ENCODE measurements around the gene SOBP.

Gene SOBP

DNA sequence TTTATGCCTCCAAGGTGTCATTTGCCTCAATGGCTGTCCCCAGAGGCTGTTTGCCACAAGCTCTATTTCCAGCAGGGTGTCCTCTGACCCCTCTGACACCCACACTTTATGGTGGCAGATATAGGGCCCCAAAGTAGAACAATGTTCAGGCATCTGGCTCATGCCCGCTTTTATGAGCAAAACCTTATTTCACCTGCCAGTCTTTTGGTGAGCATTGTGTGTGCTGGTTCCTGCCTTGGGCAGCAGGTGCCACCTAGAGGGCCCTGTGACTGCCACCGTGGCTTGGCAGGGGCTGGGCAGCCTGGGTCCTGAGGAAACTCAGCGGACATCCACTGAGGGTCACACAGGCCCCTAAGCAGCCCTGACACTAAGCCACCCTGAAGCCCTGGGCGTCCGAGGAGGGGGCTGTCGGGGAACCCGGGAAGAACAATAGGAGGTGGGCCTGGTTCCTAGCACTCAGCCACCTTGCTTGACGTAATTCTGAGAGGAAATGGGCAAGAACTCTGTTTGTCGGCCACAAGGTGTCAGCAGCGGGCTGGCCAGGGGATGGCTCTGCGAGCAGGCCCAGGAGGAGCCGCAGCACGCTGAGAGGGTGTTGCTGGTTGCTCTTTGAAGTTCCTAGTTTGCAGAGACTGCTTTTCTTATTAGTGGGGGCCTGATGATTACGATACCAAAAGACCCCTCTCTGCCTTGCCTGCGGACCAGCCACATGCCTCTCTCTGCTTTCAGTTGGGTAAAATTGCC, 185.2 kb downstream of the SOBP start:
- FAIRE-seq (peak; percentile 84), DNase-seq (ENCODE audit: insufficient read length, low spot score) (peak; percentile 78)

GRCh38 chr6:107676042-107676441, 186.1 kb downstream of the SOBP start:
- FAIRE-seq (no peak), DNase-seq (ENCODE audit: insufficient read length, low spot score) (no peak)

DNA sequence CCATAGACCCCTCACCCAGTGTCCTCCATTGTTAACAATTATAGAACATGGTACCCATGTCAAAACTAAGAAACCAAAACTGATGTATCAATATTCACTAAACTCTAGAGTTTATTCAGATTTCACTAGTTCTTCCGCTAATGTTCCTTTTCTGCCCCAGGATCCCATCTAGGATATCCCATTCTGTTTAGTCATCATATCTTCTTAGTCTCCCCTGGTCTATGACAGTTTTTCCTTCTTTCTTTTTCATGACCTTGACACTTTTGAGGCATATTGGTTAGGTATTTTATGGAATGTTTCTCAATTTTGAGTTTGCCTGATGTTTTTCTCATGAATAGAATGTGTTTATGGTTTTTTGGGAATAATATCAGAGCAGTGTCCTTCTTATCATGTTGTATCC, 187.5 kb downstream of the SOBP start:
- no peak for FAIRE-seq
- no peak for DNase-seq (ENCODE audit: insufficient read length, low spot score)

- FAIRE-seq (no peak), DNase-seq (ENCODE audit: insufficient read length, low spot score) (no peak)
Measured at GRCh38 chr6:107679457-107679856, 189.5 kb downstream of the SOBP start.

GRCh38 chr6:107682721-107683120, 192.8 kb downstream of the SOBP start:
- no peak for DNase-seq (ENCODE audit: insufficient read length, low spot score)
- FAIRE-seq: no peak

DNA sequence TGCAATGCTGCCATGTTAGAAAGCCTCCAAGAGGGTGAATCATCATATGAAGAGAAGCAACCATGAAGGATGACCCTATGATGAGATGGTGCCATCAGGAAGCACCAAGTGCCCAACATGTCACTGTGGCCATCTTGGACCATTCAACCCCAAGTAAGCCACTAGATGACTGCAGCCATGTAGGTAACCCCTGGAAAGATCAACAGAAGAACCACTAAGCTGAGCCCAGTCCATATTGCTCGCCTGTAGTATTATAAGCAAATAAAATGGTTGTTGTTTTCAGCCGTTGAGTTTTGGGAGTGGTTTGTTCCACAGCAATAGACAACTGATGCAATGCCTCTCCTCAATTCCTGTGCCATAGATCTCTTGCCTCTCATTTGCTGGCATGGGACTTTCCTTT, 193.3 kb downstream of the SOBP start:
- DNase-seq (ENCODE audit: insufficient read length, low spot score) (no peak), FAIRE-seq (no peak)

GRCh38 chr6:107684996-107685395, 195.1 kb downstream of the SOBP start:
- FAIRE-seq (no peak), DNase-seq (ENCODE audit: insufficient read length, low spot score) (no peak)

- no peak for FAIRE-seq
- no peak for DNase-seq (ENCODE audit: insufficient read length, low spot score)
Measured at GRCh38 chr6:107689190-107689589, 199.3 kb downstream of the SOBP start.

GRCh38 chr6:107689951-107690642, 200.2 kb downstream of the SOBP start:
- FAIRE-seq (no peak), DNase-seq (ENCODE audit: insufficient read length, low spot score) (no peak)

GRCh38 chr6:107690643-107691061, 200.7 kb downstream of the SOBP start:
- FAIRE-seq (no peak), DNase-seq (ENCODE audit: insufficient read length, low spot score) (no peak)

GRCh38 chr6:107691062-107691751, 201.3 kb downstream of the SOBP start:
- no peak for DNase-seq (ENCODE audit: insufficient read length, low spot score)
- no peak for FAIRE-seq

DNA sequence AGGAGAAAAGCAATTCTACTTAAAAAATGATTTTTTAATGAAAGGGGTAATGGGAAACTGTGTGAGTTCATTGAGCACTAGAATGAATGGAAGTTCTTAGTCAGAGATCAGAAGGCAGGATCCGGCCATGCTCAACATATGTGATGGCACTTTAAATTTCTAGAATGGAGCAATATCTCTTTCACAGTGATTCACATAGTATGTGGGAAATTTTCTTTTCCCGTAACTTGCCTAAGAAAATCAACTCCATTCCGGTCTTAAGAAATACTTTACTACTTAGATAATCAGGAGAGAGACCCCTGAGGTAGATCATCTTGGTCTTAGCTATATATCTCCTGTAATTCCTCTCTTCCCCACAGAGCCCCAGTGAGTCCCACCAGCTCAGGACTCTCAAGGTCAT, 202.4 kb downstream of the SOBP start:
- DNase-seq (ENCODE audit: insufficient read length, low spot score) (no peak), FAIRE-seq (no peak)

DNA sequence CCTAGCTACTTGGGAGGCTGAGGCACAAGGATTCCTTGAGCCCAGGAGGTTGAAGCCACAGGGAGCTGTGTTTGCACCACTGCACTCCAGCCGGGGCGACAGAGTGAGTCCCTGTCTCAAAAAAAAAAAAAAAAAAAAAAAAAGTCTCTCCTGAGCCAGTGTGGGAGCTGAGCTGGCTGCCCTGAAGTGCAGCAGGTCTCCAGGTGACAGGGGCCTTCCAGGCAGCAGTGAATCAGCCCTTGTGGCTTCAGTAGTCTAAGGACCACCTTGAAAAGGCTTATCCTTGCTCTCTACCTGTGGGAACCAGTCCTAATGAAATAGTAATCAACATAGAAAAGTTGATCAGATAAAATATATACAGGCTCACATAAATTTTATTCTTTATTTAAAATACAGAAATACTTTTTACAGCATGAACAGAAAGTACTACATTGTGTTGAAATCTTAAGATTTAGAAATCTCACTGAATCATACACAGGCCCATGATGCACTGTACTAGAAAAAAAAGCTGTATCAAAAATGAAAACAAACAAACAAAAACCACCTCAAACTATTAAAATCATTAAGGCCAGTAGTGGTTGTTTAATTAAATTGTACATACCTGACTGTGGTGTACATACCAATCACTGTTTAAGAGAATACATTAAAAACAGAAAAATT, 205.3 kb downstream of the SOBP start:
- DNase-seq (ENCODE audit: insufficient read length, low spot score) (no peak), FAIRE-seq (no peak)

DNA sequence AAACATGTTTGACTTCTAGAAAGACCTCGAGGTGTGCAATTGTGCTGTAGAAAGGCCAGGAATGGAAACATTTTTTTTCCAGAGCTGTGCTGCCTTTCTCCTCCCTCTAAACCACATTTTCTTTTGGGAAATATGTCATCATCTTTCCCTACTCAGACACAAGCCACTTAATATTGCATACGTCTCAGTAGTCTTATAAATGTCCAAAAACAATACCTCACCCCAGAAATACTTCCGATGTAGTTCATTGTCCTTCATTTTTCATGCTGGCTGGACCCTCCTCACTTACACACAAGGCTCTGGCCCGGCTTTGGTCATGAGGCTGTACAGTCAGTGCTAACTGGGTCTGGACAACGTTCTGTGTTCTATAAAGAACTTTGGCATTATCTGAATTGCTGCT, 207.8 kb downstream of the SOBP start:
- FAIRE-seq: no peak
- no peak for DNase-seq (ENCODE audit: insufficient read length, low spot score)

DNA sequence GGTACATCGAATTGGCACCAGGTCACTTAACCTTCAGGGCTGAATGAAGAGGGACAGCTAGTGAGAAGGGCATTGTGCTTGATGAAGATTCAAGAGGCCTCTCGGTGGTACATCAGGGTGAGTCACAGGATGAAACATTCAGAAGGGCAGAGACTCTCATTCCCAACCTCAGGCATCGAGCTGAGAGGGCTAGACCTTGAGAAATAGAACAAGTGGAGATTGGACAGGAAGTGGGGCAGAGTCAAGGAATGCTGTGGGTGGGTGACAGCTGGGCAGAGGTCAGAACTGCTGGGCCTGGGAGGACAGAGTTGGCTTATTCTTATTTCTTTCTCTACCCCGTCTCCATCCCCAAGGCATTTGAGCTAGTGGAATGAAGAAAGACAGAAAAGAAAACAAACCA, 208.2 kb downstream of the SOBP start:
- FAIRE-seq (peak; percentile 89), DNase-seq (ENCODE audit: insufficient read length, low spot score) (peak; percentile 57)

GRCh38 chr6:107699254-107699653, 209.3 kb downstream of the SOBP start:
- FAIRE-seq (no peak), DNase-seq (ENCODE audit: insufficient read length, low spot score) (no peak)

- no peak for DNase-seq (ENCODE audit: insufficient read length, low spot score)
- FAIRE-seq: no peak
Measured at GRCh38 chr6:107699697-107700325, 209.9 kb downstream of the SOBP start.

- FAIRE-seq (no peak), DNase-seq (ENCODE audit: insufficient read length, low spot score) (no peak)
Measured at GRCh38 chr6:107703606-107704005, 213.7 kb downstream of the SOBP start.

GRCh38 chr6:107704347-107705013, 214.6 kb downstream of the SOBP start:
- DNase-seq (ENCODE audit: insufficient read length, low spot score): peak; percentile 47

GRCh38 chr6:107706516-107707115, 216.7 kb downstream of the SOBP start:
- no peak for FAIRE-seq
- no peak for DNase-seq (ENCODE audit: insufficient read length, low spot score)

More at GRCh38 chr6:107704347-107705013, 214.6 kb downstream of the SOBP start:
- no peak for FAIRE-seq
